HUDEP-2 (cell line): ENCODE data around the gene BEND5.

Experiments
- DNase-seq, 76 experiments: peaks; one replicate each; lab custom pipeline; 2025; ENCODE audit not compliant: unreplicated experiment in 76 of 76; lab: John Stamatoyannopoulos, UW

BEND5 gene

DNA sequence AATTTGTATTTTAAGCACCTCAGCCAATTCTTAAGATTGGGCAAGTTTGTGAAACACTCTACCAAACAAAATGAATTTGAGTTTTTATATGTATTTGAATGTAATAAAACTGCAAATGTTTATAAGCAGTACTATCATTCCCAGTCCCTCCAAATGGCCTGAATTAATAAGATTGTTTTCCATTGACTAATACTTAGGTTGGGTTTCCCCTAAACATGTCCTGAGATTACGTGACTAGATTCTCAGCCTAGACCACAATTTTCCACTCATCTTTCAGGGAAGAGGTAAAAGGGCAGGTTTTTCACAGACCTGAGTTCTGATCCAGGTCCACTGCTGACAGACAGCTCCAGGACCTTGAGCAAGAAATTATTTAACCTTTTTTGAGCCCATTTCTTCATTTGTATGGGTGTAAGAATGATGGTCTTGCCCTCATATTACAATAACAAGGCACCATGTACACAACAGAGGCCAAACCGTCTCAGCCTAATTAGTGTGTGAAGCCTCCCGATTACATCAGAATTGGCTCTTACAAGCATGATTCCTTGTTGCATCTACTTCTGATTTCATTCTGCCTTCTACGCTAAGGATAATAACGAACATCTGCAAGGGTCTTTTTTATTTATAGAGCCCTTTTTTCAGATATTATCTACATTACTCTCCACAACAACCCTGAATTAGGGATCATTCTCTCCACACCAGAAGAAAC lies 51.2 kb downstream of the BEND5 start:
- no peak for DNase-seq

DNA sequence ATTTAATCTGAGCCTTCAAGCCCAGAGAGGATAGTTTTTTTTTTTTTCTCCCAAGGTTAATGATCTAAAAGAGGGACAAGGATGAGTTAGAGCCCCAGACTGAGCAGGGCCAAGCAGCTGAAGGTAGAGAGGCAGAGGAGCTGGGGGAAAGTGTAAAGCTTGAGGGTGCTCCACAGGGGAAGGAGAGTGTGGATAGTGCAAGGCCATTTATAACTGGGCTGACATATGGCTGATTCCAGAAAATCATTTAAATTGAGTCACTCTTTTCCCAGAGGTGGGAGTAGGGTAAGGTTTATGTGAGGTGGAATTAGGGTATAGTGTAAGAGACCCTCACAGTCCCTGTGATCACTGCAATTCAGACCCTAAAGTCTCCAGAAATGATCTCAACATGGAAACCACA lies 55.8 kb downstream of the BEND5 start:
- no peak for DNase-seq

DNA sequence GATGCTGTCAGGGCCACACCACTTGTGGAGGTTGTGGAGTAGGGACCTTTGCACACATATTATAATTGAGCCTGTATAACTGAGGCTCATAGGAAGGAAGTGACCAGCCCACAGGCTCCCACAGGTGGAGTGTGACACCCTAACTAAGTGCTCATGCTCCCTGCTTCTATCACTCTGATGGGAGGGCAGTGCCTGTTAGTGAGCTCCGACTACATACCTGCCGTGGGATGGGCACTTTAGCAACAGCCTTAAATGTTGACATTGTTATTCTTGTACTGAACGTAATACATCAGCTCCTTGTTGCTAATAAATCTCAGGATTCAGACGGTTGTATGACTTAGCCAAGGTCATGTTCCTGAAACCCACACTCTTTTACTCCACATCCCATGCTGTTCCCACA lies 58.0 kb downstream of the BEND5 start:
- DNase-seq: no peak

DNA sequence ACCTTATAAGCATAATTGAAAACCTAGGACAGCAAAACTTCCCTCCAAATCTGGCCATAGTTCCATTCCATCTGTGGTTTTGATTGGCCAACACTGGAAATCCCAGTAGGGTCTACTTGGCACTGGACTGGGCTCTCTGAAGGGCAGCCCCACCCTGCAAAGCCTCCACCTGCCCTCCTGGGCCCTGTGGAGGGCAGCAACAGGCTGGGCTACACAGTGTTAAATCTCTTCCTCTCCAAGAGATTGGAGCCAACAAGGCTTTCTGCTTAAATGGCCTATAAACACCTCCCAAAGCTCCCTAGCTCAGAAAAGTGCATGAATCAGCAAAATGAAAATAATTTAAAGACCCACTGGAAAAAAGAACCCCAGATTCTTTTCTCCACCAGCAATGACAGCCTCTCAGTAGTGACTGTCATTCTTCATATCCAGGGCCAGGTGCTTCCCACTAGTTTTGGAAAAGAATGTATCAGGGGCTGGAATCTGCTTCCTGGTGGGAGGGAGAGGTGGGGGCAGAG lies 58.5 kb downstream of the BEND5 start:
- no peak for DNase-seq

DNA sequence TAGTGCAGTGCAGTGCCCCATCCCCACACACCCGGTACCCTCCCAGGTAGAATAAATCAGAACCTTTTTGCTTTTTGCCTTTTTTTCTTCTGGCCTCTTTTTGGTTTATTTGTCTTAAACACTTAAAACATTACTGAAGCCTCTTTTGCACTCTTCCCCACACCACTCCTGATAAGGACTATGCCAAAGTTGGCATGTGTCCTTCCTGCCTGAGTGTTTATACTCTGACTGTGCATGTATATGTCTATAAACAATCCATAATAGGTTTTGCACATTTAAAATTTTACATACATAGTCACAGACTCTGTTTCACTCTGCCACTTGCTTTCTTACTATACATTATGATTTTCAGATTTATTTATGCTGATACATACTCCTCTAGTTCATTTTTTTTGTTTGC lies 59.6 kb downstream of the BEND5 start:
- no peak for DNase-seq

DNA sequence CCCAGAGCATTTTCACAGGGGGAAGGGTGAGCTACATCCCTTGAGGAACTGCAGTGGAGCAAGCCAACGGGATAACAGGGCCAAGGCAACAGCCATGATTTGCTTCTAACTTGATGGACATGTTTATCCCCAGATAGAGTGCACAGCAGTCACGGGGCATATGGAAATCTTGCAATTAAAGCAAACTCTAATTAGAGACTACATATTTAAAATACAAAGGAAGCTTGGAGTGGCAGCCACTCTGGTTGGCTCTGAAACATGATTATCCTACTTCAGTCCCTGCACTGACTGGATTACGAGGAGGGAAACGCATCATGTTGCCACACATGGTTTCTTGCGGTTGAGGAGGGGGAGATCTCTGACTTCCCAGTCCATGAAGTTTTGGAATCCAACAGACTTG lies 60.8 kb downstream of the BEND5 start:
- DNase-seq: no peak

DNA sequence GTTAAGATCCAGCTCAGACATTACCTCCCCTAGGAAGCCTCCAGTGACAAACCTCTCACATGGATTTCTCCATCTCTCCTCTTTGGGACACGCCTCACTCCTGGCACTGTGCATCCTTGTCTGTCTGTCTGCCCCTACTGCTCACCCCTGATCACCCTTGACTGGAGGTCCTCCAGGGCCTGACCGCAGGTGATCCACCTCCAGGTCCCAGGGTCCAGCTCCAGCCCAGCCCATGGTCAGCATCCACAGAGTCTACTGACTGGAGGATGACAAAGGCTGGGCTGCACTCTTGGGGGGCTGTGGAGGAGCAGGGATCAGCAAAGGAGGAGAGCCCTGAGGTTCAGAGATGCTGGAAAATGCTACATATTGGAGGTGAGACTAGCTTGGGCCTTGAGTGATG lies 65.8 kb downstream of the BEND5 start:
- no peak for DNase-seq

DNA sequence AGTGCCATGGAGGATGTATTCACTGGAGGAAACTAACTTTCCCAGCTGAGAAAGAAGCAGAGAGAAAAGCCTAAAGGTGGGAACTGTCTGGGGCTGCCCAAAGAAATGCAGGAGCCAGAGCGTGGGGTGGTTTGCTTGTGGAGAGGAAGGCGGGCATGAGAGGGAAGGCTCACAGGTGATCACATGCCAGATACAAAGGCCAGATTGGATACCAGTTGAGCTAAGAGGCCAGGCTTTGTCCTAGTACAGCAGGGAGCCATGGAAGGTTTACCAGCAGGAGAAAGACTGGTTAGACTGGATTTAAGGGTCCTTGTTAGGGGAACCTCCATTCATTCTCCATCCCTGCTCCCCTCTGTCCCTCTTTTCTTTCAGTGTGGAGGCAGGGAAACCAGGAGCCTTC lies 66.4 kb downstream of the BEND5 start:
- no peak for DNase-seq

DNA sequence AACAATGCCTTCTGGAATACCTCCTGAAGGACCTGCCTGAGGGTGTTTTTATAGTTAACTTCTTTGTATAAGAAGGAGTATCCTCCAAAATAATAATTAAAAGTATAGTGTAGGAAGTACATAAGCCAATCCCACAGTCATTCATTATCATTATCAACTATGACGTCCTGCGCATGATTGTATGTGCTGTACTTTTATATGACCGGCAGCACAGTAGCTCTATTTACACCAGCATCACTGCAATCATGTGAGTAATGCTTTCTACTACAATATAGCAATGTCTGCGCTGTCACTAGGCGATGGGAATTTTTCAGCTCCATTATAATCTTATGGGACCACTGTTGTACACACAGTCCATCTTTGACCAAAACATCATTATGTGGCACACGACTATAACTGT lies 72.0 kb downstream of the BEND5 start:
- no peak for DNase-seq

DNA sequence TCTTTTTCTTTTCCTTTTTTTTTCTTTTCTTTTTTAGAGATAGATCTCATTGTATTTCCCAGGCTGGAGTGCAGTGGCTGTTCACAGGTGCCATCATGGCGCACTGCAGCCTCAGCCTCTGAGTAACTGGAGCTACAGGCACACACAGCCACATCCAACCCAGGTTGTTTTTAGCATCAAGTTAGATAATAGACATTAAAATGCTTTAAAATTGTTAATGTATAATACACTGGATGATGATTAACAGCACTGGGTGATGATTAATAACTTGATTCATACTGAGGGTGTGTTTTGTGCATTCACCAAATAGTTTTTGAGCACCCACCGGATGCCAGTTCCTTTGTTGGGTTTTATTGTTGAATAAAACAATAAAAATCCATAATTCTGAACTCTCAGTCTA lies 75.2 kb downstream of the BEND5 start:
- DNase-seq: no peak

DNA sequence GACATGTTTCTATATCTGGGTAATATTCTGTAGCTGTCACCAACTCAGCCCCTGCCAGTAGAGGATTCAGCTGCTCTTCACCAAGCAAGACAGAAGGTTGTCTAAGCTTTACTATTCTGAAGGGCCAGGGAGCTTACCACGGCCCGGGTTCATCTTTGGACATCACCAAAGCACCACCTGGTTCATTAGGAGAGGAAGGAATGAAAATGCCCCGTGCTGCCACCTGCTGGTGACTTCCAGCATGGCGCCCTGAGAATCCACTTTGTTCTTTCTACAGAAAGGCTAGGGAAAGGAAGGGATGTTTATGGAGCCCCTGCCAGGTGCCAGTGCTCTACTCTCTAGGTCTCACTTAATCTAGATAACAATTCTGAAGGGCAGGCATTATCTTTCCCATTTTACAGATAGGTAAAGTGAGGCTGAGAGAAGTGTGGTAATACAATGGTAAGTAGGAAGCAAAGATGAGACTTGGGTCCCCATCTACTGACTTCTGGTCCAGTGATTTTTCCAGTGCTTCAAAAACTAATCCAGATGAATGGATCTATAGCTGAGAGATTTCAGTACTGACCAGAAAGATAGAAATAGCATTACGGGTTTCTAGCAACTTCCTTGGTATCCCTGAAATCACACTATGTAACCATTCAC lies 79.5 kb downstream of the BEND5 start:
- DNase-seq: peak in 39 of 76 experiments; percentile 1 to 58 (median 15)

DNA sequence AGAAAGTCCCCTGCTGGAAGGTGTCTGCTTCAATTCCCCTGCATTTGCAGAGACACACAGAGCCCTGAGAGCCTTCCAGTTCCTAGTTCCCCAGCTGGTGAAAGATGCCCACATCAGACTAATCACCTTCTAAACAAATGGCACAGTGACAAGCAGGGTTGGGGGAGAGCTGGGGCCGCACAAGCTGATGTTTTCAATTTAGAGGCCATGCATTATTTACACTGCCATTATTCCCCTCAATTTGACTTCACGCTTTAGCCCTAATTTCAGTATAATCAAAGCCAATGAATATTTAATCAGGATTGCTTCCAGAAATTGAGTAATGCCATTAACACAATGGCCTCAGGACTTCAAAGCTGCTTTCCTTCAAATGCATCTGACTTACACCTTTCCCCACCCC lies 81.5 kb downstream of the BEND5 start:
- no peak for DNase-seq

DNA sequence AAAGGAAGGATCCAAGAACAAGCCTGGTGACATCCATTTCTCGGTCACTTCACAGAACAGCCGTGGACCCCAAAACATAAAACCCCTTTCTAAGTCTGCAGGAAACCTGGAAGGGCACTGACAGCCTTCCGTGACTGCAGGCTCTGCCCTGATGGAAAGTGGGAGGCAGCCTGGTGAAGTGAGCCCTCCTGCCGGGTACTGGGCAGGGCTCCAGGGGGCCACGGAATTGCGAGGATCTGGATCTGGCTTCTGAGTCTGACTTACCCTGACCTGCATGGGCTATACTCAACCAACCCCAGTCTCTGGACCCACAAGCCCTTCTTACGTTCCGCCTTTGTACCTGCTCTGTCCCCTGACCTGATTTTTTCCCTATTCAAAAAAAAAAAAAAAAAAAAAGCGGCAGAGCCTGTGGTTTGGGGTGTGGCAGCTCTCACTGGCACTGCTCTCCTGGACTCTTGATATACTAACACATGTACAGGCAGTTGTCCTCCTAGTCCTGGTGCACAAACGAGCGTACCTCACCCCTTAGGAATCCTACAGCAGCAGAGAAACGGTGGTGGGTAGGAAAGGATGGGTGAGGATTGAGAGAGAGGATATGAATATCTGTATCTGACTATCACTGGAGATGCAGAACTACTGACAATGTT lies 82.9 kb downstream of the BEND5 start:
- DNase-seq: no peak

DNA sequence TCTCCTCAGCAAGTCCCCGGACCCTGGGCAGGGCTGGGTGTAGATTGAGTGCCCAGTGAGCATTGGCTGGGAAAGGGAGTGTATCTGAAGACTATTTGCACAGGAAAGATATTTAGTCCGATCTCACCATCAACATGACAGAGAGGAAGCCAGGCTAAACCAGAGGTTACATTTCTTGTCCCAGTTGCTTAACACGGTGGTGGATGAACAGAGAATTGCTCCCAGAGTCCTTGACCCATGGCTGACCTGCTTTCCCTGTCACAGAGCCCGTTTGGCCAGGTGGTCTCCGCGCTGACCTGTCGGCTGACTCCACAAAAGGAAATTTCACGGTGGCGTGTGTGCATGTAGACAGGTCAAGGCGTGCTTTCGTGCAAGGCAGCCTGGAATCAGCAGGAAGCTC lies 83.5 kb downstream of the BEND5 start:
- DNase-seq: no peak

DNA sequence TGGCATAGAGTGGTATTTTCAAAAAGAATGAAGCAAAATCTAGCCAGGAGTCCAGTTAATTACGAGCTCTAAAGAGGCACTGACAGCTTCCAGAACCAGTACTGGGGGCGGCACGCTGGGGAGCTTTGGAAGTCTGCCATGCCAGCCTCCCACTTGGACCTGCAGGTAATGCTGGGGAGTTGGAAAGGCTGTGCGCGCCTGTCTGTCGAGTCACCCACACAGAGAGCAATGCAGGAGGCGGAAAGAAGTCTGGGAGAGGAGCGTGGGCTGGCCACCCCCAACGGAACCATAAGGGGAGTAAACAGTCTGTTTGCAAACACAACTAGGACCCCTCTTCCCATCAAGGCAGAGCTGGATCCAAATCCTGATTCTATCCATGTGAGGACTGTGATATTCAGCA lies 84.5 kb downstream of the BEND5 start:
- DNase-seq: no peak

DNA sequence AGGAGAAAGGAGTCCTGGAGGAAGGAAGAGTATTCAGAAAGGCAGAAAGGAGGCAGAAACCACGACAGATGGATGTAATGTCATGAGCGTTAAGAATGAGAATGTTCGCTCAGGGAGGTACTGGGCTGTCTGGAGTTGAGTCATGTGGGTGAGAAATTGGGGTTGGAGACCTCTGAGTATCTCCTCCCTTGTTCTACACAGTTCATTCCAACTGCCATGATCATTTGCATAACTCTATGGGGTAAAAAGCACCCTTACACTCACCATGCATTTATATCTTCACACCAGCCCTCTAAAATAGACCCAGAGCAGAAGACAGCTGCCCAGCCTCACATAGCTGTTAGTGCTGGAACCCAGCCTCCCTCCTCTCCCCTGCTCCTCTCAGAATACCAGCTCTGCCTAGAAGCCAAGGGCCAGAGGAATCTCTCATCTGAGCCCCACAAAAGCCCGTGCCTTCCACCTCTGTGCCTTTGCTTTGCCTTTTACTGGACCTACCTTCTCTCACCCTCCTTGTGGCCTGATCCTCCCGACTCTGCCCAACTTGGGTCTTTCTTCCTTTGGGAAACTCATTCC lies 85.2 kb downstream of the BEND5 start:
- DNase-seq: no peak

DNA sequence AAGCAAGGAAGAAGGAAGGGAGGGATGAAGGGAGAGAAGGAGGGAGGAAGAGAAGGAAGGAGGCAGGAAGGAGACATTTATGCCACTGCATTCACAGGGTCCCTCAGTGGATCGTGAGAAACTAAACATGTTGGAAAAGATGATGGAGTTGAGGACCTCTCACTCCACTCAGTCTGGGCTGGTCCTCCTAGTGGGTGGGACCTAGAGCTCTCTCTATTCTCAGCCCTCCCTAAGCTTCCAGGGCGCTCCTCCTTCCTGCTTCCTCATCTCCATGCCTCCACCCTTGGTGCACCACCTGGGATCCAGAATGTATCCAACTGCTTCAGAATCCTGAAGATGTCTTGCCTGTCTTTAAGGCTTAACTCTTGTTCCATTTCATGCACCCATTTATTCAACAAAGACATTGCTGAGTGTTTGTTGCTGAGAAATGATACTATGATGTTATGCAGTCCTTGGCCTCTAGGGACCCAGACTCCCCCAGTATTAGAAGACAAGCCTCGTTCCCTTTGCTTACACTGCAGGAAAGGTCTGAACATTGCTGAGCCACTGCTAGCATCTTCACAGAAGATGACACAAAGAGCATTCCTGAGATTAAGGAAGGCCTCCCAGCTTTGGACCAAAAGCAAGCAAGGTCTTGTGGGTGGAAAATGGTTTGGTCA lies 88.5 kb downstream of the BEND5 start:
- DNase-seq: peak in 1 of 76 experiments; percentile 7

DNA sequence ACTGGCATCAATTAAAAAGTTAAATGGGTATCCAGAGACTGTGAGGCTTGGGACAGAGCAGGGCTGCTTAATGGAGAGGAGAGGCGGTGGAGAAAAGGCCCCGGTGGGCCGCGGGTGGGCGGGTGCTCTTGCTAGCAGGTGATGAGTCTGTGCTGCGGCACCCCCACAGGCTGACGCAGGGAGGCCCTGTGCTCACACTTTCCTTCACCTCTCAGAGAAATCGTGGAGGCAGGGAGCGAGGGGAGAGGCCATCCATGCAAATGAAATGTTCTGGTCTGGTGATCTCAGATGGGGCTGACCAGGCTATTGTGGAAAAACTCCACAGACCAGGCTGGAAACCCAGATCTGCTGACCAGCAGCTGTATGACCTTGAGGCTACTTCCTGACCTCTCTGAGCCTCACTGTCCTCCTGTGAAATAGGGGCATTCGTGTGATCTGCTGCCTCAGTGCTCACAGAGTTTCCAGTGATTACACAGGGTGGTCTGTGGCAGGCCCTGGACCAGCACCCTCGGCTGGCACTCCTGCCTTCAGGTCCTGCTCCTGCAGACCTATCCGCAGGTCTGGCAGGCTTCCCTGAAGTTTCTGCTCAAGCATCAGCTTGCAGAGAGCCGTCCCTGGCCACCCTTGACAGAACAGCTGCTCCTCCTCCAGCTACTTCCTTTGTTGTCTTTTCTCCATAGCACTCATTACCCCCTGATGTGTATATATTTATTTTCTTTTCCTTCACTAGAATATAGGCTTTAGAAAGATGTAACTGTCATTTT lies 89.2 kb downstream of the BEND5 start:
- DNase-seq: no peak

DNA sequence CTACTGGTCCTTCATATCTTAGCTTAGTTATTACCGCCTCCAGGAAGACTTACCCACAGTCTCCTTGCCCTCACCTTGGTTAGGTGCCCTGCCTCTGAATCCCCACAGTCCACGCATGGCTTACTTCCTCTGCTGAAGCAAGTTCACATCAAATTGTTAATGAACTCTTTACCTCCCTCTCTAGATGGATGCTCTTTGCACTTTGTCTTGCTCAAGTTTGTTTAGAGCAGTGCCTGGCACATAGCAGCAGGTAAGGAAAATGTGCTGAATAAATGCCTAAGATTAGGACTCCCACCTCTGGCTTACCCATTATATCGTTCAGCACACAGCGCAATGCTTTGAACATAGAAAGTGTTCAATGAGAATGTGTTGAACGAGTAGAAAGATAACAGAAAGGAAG lies 90.5 kb downstream of the BEND5 start:
- no peak for DNase-seq

DNA sequence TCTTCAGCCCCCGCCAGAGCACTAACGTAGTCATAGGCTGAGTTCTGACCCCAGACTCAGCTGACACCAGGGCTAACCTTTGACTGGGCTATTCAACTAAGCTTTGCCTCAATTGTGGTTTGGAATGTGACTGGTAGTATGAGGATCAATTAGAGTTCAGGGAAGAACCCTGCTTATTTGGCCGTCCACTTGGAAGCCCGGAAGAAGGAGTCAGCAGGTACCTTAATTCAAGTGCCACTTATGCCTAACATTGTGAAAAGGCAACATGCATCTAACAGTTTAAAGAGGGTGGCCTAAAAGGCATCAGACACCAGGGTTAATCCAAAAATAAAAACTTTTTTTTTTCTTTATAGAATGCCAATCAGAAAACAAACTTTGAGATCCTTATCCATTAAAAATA lies 92.3 kb downstream of the BEND5 start:
- no peak for DNase-seq
